ENCODE results near the gene CCL27.

CCL27 gene

GRCh38 chr9:34689116-34689470 is 26.6 kb upstream of the CCL27 start:
- no peak overlapping the region for H2BK5ac ChIP-seq (ENCODE audit: low read length)
- H3K27me3 ChIP-seq (ENCODE audit: control insufficient read depth in 3 of 3, insufficient read depth in 3 of 3, low read depth in 1 of 3, low read length in 3 of 3), result peaks cover 0 to 6% (median 0%) of the 10 kb centered on the region in 3 experiments
- no peak overlapping the region for H3K14ac ChIP-seq (ENCODE audit: low read length)

DNA sequence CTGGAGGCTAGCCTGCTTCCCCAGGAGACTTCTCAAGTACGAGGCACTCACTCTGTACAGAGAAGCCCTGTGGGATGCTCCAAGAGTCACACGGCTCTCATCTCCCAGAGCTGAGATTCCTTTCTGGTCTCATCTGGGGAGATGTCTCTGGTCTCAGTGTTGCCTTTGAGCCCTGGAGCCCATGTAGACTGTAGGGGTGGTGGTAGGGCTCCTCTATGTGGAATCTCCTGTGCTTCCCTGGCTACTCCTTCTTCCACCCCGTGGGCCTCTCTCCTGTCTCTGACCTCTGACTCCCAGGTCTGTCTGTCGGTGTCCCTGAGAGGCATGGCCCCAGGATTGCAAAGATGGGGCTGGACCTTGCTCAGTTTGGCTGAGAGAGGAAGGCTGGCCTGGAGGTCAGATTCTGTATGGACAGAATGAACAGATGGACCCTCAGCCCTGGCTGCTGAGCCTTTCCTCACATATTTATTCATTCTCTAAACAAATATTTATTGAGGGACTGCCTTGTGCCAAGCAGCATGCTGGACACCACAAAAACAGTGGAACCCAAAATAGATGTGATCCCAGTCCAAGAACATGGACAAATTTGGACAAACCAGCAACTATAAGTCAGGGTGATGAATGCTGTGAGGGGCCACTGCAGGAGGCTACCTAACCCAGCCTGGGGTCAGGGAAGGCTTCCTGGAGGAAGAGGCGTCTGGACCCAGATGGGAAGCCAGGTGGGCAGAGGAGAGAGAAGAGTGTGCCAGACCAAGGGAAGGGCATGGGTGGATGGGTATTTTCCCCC is 26.1 kb upstream of the CCL27 start:
- Histone ChIP-seq H4K8ac (ENCODE audit: low read depth, low read length) (no peak overlapping the region), H3K23ac (ENCODE audit: low read depth, low read length, poor library complexity) (no peak overlapping the region), H3K9me3 (replicated peaks in 1 of 2; ENCODE audit: control insufficient read depth in 2 of 2, insufficient read depth in 1 of 2, low read depth in 1 of 2, low read length in 2 of 2) (peaks cover 0 to 2% of the 10 kb centered on the region in 2 donors), H3K4ac (ENCODE audit: low read length) (no peak overlapping the region), H2AK5ac (ENCODE audit: low read depth, low read length) (no peak overlapping the region), H2BK15ac (ENCODE audit: low read length) (no peak overlapping the region), H3K4me1 (ENCODE audit: control insufficient read depth in 2 of 2, insufficient read depth in 1 of 2, low read depth in 1 of 2, low read length in 2 of 2) (no peaks in the 10 kb centered on the region), H3K9ac (ENCODE audit: low read depth, low read length, poor library complexity) (no peak overlapping the region), H2AFZ (ENCODE audit: low read length) (no peak overlapping the region), H3K27me3 (ENCODE audit: control insufficient read depth in 3 of 3, insufficient read depth in 3 of 3, low read depth in 1 of 3, low read length in 3 of 3) (peaks cover 0 to 6% (median 0%) of the 10 kb centered on the region in 3 experiments), H2BK120ac (ENCODE audit: low read depth, low read length) (no peak overlapping the region), H3K4me3 (ENCODE audit: low read length in 2 of 2) (no peak overlapping the region), H3K36me3 (replicated peaks in 1 of 2; ENCODE audit: control insufficient read depth in 2 of 2, insufficient read depth in 2 of 2, low read length in 2 of 2) (no peaks in the 10 kb centered on the region), H3K14ac (ENCODE audit: low read length) (no peak overlapping the region), H3K18ac (ENCODE audit: low read length) (no peak overlapping the region), H2BK5ac (ENCODE audit: low read length) (no peak overlapping the region), H3K27ac (replicated peaks; ENCODE audit: low read length) (no peak overlapping the region), H4K91ac (ENCODE audit: low read depth, low read length, poor library complexity) (no peak overlapping the region), H3K79me1 (ENCODE audit: low read depth, low read length) (no peaks in the 10 kb centered on the region), H2BK12ac (ENCODE audit: low read length) (no peak overlapping the region), H3K4me2 (ENCODE audit: insufficient read depth, low read length, poor library complexity, severe bottlenecking) (no peak overlapping the region)
- DNase-seq (ENCODE audit: low spot score), result no peak
- WGBS, 2 donors (ENCODE audit: extremely low coverage in 2 of 2, insufficient read length in 2 of 2, insufficient replicate concordance in 1 of 2), result no CpG with 5 or more reads among the region's 5 CpGs

More at GRCh38 chr9:34689116-34689470, 26.6 kb upstream of the CCL27 start:
- DNase-seq (ENCODE audit: low spot score), result no peak
- WGBS, 2 donors (ENCODE audit: extremely low coverage in 2 of 2, insufficient read length in 2 of 2, insufficient replicate concordance in 1 of 2), result no CpG with 5 or more reads among the region's 4 CpGs
- no peak overlapping the region for H3K4me3 ChIP-seq (ENCODE audit: low read length in 2 of 2)
- no peak overlapping the region for H2BK15ac ChIP-seq (ENCODE audit: low read length)
- H2AK5ac ChIP-seq (ENCODE audit: low read depth, low read length), result no peak overlapping the region
- H3K27ac ChIP-seq (replicated peaks; ENCODE audit: low read length), result no peak overlapping the region
- no peak overlapping the region for H4K91ac ChIP-seq (ENCODE audit: low read depth, low read length, poor library complexity)
- no peak overlapping the region for H3K23ac ChIP-seq (ENCODE audit: low read depth, low read length, poor library complexity)
- peaks cover 0 to 2% of the 10 kb centered on the region in 2 donors for H3K9me3 ChIP-seq (replicated peaks in 1 of 2; ENCODE audit: control insufficient read depth in 2 of 2, insufficient read depth in 1 of 2, low read depth in 1 of 2, low read length in 2 of 2)
- H3K18ac ChIP-seq (ENCODE audit: low read length), result no peak overlapping the region
- no peak overlapping the region for H3K4ac ChIP-seq (ENCODE audit: low read length)
- H2BK120ac ChIP-seq (ENCODE audit: low read depth, low read length), result no peak overlapping the region
- no peak overlapping the region for H2AFZ ChIP-seq (ENCODE audit: low read length)
- no peak overlapping the region for H3K9ac ChIP-seq (ENCODE audit: low read depth, low read length, poor library complexity)
- no peaks in the 10 kb centered on the region for H3K79me1 ChIP-seq (ENCODE audit: low read depth, low read length)
- no peaks in the 10 kb centered on the region for H3K36me3 ChIP-seq (replicated peaks in 1 of 2; ENCODE audit: control insufficient read depth in 2 of 2, insufficient read depth in 2 of 2, low read length in 2 of 2)
- H3K4me1 ChIP-seq (ENCODE audit: control insufficient read depth in 2 of 2, insufficient read depth in 1 of 2, low read depth in 1 of 2, low read length in 2 of 2), result no peaks in the 10 kb centered on the region
- no peak overlapping the region for H2BK12ac ChIP-seq (ENCODE audit: low read length)
- H3K4me2 ChIP-seq (ENCODE audit: insufficient read depth, low read length, poor library complexity, severe bottlenecking), result no peak overlapping the region
- H4K8ac ChIP-seq (ENCODE audit: low read depth, low read length), result no peak overlapping the region

DNA sequence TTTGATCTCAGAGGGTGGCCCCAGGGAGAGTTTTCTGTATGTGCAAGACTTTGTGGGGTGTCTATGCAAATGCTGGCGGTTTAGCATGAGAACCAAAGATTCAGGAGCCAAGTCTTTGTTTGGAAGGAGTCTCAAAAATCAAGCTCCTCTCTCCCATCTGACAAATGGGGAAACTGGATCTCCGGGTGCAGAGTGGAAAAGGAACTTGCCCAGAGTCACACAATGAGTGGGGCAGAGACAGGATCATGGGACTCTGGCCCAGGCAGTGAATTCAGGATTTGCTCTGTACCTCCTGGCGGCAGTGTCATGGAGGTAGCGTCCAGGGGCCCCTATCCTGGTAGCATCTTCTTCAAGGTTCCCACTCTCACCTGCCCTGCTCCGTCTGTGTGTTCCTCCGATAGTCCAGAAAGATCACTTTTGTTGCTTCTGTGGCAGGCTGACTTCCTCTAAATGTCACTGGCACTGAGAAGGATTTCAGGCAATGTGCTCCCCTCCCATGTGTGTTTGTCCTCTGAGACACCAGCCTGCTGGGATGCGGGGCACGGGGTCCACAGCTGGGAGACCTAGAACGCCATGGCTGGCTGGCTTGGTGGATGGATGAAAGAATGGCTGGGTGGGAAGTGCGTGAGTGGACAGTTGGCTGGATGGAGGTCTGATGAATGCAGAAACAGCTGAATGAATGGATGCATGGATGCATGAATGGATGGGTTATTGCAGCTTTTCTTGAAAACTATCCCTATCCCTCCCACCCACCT is 25.0 kb upstream of the CCL27 start:
- H2BK12ac ChIP-seq (ENCODE audit: low read length), result no peak overlapping the region
- H2BK5ac ChIP-seq (ENCODE audit: low read length), result no peak overlapping the region
- no peaks in the 10 kb centered on the region for H3K4me1 ChIP-seq (ENCODE audit: control insufficient read depth in 2 of 2, insufficient read depth in 1 of 2, low read depth in 1 of 2, low read length in 2 of 2)
- H3K14ac ChIP-seq (ENCODE audit: low read length), result peak overlapping the region; percentile 78
- no peak overlapping the region for H4K8ac ChIP-seq (ENCODE audit: low read depth, low read length)
- H3K27ac ChIP-seq (replicated peaks; ENCODE audit: low read length), result no peak overlapping the region
- H2BK15ac ChIP-seq (ENCODE audit: low read length), result no peak overlapping the region
- H3K27me3 ChIP-seq (ENCODE audit: control insufficient read depth in 3 of 3, insufficient read depth in 3 of 3, low read depth in 1 of 3, low read length in 3 of 3), result peaks cover 0 to 6% (median 0%) of the 10 kb centered on the region in 3 experiments
- H3K36me3 ChIP-seq (replicated peaks in 1 of 2; ENCODE audit: control insufficient read depth in 2 of 2, insufficient read depth in 2 of 2, low read length in 2 of 2), result no peaks in the 10 kb centered on the region
- H3K18ac ChIP-seq (ENCODE audit: low read length), result no peak overlapping the region
- H3K4me3 ChIP-seq (ENCODE audit: low read length in 2 of 2), result no peak overlapping the region
- H3K4ac ChIP-seq (ENCODE audit: low read length), result no peak overlapping the region
- no peak overlapping the region for H3K9ac ChIP-seq (ENCODE audit: low read depth, low read length, poor library complexity)
- H3K23ac ChIP-seq (ENCODE audit: low read depth, low read length, poor library complexity), result no peak overlapping the region
- H3K4me2 ChIP-seq (ENCODE audit: insufficient read depth, low read length, poor library complexity, severe bottlenecking), result no peak overlapping the region
- H3K9me3 ChIP-seq (replicated peaks in 1 of 2; ENCODE audit: control insufficient read depth in 2 of 2, insufficient read depth in 1 of 2, low read depth in 1 of 2, low read length in 2 of 2), result no peaks in the 10 kb centered on the region
- no CpG with 5 or more reads among the region's 10 CpGs for WGBS, 2 donors (ENCODE audit: extremely low coverage in 2 of 2, insufficient read length in 2 of 2, insufficient replicate concordance in 1 of 2)
- DNase-seq (ENCODE audit: low spot score), result no peak
- no peak overlapping the region for H2AK5ac ChIP-seq (ENCODE audit: low read depth, low read length)
- no peaks in the 10 kb centered on the region for H3K79me1 ChIP-seq (ENCODE audit: low read depth, low read length)
- no peak overlapping the region for H2AFZ ChIP-seq (ENCODE audit: low read length)
- H4K91ac ChIP-seq (ENCODE audit: low read depth, low read length, poor library complexity), result no peak overlapping the region
- no peak overlapping the region for H2BK120ac ChIP-seq (ENCODE audit: low read depth, low read length)

DNA sequence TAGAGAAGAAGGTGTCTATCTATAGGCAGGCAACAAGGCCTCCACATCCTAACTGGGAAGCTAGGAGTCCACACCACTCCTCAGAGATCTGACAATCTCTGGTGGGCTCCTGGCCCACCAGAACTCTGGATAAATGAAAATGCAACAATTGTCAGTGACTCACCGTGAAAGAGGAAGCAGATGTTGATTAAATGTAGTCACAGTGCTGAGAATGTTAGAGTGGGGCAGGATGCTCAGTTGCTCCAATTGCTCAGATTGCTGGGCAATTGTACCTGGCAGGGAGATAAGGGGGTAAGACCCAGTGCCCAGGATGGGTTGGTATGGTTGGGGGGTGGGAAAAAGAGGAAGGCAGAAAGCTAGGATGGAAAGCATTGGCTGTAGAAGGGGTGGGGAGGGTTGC is 24.3 kb upstream of the CCL27 start:
- no peak overlapping the region for H3K27ac ChIP-seq (replicated peaks; ENCODE audit: low read length)
- H3K4ac ChIP-seq (ENCODE audit: low read length), result no peak overlapping the region
- H4K8ac ChIP-seq (ENCODE audit: low read depth, low read length), result no peak overlapping the region
- H2BK12ac ChIP-seq (ENCODE audit: low read length), result no peak overlapping the region
- WGBS, 2 donors (ENCODE audit: extremely low coverage in 2 of 2, insufficient read length in 2 of 2, insufficient replicate concordance in 1 of 2), result no CpG with 5 or more reads among the region's 1 CpG
- H3K4me2 ChIP-seq (ENCODE audit: insufficient read depth, low read length, poor library complexity, severe bottlenecking), result no peak overlapping the region
- H3K9ac ChIP-seq (ENCODE audit: low read depth, low read length, poor library complexity), result no peak overlapping the region
- H3K9me3 ChIP-seq (replicated peaks in 1 of 2; ENCODE audit: control insufficient read depth in 2 of 2, insufficient read depth in 1 of 2, low read depth in 1 of 2, low read length in 2 of 2), result no peaks in the 10 kb centered on the region
- no peak overlapping the region for H2BK15ac ChIP-seq (ENCODE audit: low read length)
- H3K4me1 ChIP-seq (ENCODE audit: control insufficient read depth in 2 of 2, insufficient read depth in 1 of 2, low read depth in 1 of 2, low read length in 2 of 2), result no peaks in the 10 kb centered on the region
- H3K4me3 ChIP-seq (ENCODE audit: low read length in 2 of 2), result no peak overlapping the region
- no peak overlapping the region for H2BK5ac ChIP-seq (ENCODE audit: low read length)
- H2BK120ac ChIP-seq (ENCODE audit: low read depth, low read length), result no peak overlapping the region
- no peak overlapping the region for H2AFZ ChIP-seq (ENCODE audit: low read length)
- peaks cover 0 to 2% (median 0%) of the 10 kb centered on the region in 3 experiments for H3K27me3 ChIP-seq (ENCODE audit: control insufficient read depth in 3 of 3, insufficient read depth in 3 of 3, low read depth in 1 of 3, low read length in 3 of 3)
- no peak overlapping the region for H3K14ac ChIP-seq (ENCODE audit: low read length)
- no peaks in the 10 kb centered on the region for H3K36me3 ChIP-seq (replicated peaks in 1 of 2; ENCODE audit: control insufficient read depth in 2 of 2, insufficient read depth in 2 of 2, low read length in 2 of 2)
- no peak overlapping the region for H2AK5ac ChIP-seq (ENCODE audit: low read depth, low read length)
- H3K79me1 ChIP-seq (ENCODE audit: low read depth, low read length), result no peaks in the 10 kb centered on the region
- no peak overlapping the region for H3K18ac ChIP-seq (ENCODE audit: low read length)
- peak overlapping the region; percentile 6 for H4K91ac ChIP-seq (ENCODE audit: low read depth, low read length, poor library complexity)
- no peak overlapping the region for H3K23ac ChIP-seq (ENCODE audit: low read depth, low read length, poor library complexity)
- no peak for DNase-seq (ENCODE audit: low spot score)
